NOMO-1 (cell line): ENCODE measurements around the gene TTC22.

Experiments
- DNase-seq, 2 experiments: peaks; one replicate each; lab custom pipeline; 2025; ENCODE audit not compliant: unreplicated experiment in 2 of 2; lab: John Stamatoyannopoulos, UW

TTC22 gene

DNA sequence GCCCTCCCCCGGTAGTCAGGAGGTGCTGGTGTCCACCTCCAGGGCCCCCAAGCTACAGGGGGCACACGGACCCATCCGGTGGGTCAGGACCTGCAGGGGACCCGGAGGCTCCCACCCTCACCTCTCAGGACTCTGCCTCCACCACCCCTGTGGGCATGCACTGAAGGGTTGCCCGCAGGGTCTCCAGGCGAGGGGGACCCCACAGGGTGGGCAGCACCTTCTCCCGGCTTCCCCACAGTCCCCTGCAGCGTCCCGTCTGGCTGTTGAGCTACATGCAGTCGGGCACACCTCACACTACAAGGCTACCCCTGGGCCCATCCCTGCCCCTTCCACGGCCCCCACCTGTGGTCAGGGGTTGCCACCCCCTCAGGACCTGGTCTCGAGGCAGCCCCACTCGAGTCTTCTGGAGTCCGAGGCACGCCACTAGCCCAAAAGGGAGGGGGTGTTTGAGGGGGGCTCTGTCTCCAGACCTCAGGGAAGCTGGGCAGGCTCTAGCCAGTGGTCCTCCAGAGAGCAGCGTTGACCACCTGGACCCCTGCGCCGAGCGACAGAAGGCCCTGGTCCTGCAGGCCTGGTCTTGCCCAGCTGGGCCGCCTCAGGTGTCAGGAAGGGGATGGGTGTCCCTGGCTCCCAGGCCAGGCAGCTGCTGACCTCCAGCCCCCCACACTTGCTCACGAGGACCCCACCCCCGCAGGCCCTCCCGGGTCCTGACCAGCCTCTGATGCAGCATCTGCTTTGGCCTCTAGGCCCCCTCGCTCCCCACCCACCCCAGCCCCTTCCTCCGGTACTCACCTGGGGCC is 46.4 kb downstream of the TTC22 start:
- DNase-seq = no peak

- DNase-seq = no peak
These were observed 47.1 kb downstream of the TTC22 start for GRCh38 chr1:54754045-54754444.

- no peak for DNase-seq
These were observed 49.7 kb downstream of the TTC22 start for GRCh38 chr1:54751426-54751825.

DNA sequence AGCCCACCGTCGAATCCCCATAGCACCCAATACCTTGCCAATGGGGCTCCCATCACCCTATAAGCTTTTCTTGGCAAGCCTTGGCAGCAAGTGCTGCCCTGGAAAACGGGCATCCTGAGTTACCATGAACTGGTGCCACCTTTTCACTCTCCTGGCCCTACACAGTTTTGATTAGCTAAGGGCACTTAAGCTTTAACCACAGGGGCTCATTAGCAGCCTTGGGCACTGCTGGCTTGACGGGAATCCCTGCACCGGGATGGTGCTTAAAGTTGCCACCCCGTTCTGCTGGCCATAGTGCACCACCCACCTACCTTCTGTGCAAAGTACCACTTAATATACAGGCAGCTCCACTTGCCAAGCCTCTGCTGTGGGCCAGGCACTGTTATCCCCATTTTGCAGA is 50.5 kb downstream of the TTC22 start:
- DNase-seq = no peak

DNA sequence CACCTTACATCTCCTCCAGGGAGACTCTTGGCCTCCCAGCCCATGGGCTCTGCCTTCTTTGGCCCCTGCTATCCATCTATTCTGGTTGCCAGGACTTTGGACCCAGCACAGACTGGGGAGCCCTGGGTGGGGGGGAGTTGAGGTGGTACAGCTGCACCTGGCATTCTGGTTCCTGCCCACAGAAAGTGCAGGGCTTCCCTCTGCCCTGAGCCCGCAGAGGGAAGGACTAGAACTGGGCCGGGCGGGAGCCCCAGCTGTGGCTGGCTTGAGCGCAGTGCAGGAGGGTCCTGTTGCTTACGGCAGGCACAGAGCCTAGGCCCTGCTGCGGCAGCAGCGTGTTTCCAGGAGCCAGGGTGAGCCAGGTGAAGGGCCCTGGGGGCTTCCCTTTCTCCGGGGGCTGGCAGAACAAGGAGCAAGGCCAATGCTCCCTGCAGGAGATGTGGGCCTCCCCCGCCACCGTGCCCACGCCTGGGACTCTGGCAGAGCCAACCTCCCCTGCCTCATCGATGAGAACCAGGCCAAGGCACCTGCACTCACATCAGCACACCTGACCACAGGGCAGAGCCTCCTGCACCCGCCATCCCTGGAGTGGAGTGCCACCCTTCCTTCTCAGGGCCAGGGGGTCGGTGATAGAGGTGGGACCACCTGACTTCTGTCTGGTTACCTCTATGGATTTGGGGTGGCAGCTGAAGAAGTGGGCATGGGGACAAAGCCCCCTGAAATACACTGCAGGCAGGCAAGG is 52.9 kb downstream of the TTC22 start:
- DNase-seq = no peak

GRCh38 chr1:54745864-54746263 is 55.3 kb downstream of the TTC22 start:
- no peak for DNase-seq

DNA sequence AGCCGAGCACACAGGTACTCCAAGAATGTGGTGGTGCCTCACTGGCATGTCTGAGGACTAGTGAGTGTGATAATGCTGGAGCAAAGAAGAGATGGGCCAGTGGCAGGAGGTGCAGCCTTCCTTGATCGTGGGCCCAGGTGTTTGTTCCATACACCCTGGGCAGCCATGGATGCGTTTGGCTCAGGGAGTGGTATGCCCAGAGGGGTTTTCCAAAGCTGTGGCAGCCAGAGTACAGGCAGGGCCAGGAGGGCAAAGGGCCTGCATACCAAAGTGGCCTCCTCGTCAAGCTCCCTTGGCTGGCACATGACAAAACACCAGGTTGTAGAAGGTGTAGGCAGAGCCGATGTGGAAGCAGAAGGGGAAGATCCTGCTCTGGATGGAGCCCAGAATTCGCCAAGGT is 55.8 kb downstream of the TTC22 start:
- DNase-seq = no peak

DNA sequence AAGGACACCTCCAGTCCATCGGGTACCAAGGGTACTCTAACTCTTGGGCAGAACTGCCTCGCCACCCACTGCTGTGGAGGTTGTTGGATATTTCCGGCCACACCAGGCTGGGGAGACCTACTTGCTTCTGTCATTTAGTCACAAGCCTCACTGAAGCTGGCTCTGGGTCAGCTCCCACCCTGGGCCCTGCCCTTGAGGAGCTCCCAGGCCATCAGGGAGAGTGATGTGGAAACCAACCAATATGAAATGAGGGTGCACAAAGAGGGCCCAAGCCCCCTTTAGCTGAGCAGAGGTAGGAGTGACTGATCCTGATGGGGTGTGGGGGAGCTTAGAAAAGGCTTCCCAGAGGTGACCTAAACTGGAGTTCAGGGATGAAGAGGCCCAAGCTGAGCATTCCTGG is 56.4 kb downstream of the TTC22 start:
- no peak for DNase-seq

DNA sequence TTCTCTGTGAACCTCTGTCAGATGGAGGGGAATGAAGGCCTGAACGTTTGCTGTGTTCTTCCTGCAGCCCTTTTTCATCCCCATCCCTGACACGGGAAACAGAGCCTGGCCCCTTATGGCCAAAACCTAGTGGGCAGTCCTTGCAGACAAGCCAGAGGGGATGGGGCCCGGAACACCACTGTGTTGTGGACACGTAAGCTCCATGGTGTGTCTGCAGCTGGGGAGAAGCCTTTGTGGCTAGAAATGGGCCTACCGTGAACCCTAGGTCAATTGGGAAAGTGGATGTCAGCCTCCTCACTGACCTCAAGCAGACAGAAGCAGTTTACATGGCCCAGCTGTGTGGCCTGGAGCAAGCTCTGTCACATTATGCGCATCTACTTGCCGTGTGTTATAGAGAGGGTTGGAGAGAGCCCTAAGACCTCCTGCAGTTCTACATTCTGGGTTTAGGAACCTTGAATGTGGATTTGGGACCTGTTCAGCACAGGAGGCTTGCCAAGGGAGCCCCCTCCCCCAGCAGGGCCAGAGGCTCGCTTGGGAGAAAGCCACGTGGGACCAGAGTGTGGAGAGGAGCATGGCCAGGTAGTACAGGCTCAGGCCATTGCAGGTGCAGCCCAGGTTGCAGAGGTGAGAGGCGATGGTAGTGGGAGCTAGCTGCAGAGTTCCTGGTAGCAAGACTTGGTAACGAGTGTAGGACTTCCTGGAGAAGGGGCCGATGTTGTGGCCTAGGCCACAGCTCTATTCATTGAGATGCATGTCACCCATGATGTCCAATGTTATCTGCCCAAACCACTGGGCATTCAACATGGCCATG is 57.5 kb downstream of the TTC22 start:
- no peak for DNase-seq

DNA sequence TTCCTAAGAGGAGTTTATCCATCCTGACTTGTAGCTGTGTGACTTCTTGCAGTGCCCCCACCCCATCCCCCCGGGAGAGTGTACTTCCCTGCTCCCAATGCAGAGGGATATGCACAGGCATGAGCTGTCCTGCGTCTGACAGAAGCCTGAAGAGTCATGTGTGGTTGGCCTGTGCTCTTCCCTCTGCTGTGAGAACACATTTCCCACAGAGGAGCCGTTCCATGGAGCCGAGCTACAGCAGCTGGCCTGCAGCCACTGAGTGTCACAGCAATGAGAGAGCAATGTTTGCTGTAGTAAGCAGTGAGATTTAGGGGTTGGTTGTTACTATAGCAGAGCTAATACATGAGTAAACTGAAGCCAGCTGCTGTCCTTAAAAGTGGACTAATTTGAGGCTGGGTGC is 58.8 kb downstream of the TTC22 start:
- DNase-seq = no peak

DNA sequence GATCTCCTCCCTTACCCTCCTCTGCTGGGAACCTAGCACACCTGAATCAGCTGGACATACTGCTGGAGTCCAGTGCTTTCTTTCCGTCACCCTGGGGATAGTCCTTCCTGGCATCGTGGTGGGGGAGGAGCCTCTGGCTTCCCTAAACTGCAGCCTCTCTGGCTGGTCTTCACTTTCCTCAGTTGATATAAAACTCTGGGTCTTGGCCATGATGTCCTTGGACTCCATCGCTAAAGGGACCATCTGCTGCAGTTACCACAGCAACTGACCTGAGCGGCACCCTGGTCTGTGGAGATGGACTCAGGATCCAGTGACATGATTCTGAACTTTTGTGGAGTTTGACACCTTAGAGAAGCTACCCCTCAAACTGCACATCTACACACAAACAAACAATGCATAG is 59.6 kb downstream of the TTC22 start:
- DNase-seq = no peak

GRCh38 chr1:54738244-54738643 is 62.9 kb downstream of the TTC22 start:
- DNase-seq = no peak

- no peak for DNase-seq
These were observed 64.4 kb downstream of the TTC22 start for GRCh38 chr1:54736685-54737084.
